Inflammatory macrophage treated with lipopolysaccharide for 4 hours (primary cell): ENCODE results near the gene SLC38A11.
A peak's percentile ranks its signal among the peaks of the same experiment; 100 is the strongest.
"Not testable (repeated sequence)": the region's sequence is repeated elsewhere in the genome, so short reads cannot be mapped to it uniquely, and the experiment has no call there.

ENCODE experiments used
- DNase-seq: peaks from one replicate; pipeline ENCODE4 v3.0.0-alpha.2; 2020

SLC38A11 gene, protein sequence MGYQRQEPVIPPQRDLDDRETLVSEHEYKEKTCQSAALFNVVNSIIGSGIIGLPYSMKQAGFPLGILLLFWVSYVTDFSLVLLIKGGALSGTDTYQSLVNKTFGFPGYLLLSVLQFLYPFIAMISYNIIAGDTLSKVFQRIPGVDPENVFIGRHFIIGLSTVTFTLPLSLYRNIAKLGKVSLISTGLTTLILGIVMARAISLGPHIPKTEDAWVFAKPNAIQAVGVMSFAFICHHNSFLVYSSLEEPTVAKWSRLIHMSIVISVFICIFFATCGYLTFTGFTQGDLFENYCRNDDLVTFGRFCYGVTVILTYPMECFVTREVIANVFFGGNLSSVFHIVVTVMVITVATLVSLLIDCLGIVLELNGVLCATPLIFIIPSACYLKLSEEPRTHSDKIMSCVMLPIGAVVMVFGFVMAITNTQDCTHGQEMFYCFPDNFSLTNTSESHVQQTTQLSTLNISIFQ

GRCh38 chr2:164954954-164955701 is at the start of gene SLC38A11:
SLC38A11 (minus strand) TSS chr2:164955525; CDS start chr2:164955247, 278 bp downstream.
- DNase-seq = no peak

- DNase-seq = no peak
These were observed 48.3 kb upstream of the SLC38A11 start for GRCh38 chr2:165003443-165004130.

DNA sequence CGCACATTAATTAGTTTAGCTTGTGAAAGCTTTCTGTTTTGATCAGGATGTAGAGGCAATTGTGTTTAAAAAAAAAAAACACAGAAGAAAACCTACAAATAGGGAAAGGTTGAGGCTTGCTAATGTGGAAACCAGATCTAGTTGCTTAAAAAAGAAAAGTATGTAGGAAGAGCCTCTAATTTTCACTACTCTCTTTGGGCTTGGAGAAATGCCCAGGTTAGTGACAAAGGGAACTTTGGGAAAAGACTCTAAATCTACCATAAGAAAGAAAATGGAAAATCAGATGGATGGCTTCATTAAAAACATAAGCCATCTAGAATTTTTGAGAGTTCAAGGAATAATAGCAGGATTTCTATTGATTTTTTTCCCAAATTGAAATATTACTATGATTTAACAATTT is 47.3 kb upstream of the SLC38A11 start:
- DNase-seq = no peak

DNA sequence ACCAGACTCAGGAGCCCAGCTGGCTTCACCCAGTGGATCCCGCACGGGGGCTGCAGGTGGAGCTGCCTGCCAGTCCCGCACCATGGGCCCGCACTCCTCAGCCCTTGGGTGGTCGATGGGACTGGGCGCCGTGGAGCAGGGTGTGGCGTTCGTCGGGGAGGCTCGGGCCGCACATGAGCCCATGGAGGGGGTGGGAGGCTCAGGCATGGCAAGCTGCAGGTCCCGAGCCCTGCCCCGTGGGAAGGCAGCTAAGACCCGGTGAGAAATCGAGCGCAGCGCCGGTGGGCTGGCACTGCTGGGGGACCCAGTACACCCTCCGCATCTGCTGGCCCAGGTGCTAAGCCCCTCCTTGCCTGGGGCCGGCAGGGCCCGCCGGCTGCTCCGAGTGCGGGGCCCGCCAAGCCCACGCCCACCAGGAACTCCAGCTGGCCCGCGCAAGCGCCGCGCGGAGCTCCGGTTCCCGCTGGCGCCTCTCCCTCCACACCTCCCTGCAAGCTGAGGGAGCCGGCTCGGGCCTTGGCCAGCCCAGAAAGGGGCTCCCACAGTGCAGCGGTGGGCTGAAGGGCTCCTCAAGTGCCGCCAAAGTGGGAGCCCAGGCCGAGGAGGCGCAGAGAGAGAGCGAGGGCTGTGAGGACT is 39.5 kb upstream of the SLC38A11 start:
- not testable (repeated sequence) for DNase-seq

- DNase-seq = no peak
These were observed 38.1 kb upstream of the SLC38A11 start for GRCh38 chr2:164993287-164994016.

DNA sequence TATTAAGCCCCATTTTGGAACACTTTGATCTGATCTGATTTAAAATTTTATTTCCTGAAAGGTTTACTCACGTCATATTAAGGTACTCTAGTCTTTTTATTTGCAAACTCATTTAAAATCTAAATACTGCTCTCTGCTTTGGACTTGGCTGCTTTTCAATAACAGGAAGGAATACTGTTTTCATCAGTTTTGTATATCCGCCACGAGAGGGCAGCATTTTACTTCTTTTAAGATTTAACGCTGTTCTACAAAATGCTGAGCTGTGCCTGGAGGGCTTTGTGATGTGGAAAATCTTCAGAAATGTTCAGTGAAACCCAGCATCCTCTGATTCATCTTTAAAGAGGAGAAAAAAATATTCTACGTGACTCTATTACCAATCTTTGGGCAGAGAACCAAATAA is 37.5 kb upstream of the SLC38A11 start:
- peak; percentile 63 for DNase-seq

DNA sequence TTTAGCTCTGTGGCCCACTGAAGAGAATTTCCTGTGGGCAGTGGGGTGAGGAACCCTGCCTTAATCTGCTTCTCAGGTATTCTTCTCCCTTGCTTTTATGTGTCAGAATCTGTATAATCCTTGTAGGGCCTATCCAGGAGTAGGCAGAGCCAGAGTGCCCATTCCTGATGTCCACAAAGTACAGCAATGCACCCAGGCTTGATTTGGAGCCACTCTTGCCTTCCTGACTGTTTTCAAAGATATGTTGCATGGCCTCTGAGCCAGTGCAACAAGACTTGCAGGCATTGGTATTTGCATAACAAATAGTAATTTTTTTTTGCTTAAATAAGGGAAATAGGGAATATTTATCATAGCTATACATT is 36.7 kb upstream of the SLC38A11 start:
- not testable (repeated sequence) for DNase-seq

- not testable (repeated sequence) for DNase-seq
These were observed 36.2 kb upstream of the SLC38A11 start for GRCh38 chr2:164991361-164992092.

DNA sequence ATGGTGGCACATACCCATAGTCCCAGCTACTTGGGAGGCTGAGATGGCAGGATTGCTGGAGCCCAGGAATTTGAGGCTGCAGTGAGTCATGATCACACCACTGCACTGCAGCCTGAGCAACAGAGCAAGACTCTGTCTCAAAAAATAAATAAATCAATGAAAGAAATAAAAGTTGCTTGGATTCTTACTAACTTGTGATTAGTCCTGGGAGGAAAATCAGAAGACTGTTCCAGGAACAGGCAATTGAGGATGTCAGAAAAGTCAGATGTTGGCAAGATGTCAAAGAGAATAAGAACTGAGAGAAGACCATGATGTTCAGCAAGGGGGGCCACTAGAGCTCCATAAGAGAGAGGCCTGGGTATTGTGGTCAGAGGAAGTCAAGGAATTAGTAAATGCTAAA is 35.6 kb upstream of the SLC38A11 start:
- not testable (repeated sequence) for DNase-seq

DNA sequence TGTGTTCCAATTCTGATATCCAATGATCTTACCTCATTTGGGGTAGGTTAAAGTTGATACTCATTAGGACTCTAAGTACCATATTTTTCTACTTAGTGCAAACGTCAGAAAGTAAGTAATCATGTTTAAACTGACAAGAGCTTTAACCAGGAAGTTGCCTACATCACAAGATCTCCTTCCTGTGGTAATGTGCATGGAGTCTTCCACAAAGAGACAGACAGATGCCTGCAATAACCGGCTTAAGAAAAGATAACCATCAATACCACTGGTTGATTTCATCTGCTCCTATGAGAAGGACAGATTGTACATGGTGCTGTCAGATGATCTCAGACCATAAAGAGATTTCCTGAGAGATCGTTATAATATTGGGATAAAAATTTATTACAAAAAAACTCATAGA is 33.5 kb upstream of the SLC38A11 start:
- not testable (repeated sequence) for DNase-seq

DNA sequence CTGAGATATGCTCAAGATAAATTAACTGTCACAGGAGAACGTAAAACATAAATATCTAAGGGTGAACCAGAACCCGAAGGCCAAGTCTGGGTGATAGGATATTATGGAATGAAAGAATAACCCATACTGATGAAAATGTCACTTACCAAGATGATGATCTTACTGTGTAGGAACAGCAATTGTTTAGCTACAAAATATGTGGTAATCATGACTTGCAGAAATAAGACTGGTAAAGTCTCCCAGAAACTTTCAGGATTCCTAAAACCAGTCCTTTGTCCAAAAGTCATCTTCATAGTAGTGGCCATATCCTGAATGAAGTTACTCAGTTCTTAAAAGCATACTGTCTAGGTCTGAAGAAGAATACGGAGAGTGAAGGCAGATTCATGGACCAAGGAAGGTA is 30.7 kb upstream of the SLC38A11 start:
- DNase-seq = not testable (repeated sequence)

GRCh38 chr2:164984428-164984827 is 29.1 kb upstream of the SLC38A11 start:
- DNase-seq = no peak

DNA sequence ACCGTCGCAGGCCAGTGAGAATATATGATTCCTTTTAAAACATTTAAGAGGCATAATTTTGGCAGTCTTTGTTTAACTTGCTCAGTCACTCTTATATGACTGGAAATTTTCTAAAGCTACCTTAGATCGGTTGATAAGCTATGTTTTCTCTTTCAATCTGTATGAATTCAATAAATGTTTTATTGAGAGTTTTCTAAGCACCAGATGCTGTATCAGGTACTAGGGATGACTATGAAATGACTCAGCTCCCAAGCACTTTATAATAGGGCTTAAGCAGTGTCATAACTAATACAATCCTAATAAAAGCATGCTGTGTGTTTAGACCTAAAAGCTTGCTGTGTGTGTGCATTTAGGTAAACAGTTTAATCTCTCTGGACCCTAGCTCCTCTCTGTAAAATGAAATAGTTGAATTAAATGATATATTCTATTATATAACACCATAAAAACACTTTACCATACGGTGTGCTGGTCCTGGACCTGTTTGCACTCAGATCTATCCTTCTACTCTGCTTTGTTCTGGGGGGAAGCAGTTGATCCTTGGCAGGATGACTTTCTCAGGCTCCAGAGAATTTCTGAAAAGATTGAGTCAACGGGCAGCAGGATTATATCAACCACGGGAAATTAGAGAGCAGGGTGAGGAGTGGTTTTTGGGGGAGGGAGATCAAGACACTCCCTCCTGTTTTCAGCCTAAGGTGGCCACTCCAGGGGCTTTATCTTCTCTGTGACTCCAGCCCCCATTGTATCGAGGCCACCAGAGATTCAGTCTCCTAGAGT is 26.1 kb upstream of the SLC38A11 start:
- DNase-seq = no peak

DNA sequence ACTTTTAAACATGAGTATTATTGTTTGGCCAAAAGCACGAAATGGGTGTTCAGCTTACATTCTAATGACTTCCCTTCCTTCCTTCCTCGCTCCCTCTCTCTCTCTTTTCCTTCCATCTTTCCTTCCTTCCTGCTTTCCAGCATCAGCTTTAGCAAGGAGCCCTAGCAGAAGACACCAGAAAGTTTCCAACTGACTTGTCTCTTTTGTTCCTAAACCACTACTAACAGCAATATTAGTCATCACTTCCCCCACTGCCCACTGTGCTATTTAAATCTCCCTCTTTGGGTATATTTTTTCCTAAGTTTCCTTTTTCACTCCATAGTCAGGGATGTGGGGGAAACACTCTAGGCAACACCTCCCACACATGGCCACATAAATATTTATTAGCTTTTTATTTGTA is 25.4 kb upstream of the SLC38A11 start:
- DNase-seq = not testable (repeated sequence)

DNA sequence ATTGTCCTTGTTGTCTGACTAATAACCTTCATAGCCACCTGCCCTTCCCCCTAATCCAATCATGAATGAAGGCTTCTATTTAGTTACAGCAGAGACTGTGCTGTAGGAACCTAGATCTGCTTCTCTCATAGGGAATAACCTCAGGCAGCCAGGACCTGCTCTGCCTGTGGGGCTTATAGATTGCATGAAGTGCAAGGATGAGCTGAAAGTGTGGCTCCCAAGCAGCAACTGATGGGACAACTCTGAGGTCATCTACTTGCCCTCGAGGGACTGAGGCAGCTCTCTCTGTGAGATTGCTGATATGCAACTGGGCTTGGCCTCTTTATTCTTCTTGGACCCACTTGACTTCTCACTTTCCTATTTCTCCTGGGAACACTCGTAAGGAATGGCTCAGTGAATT is 23.8 kb upstream of the SLC38A11 start:
- no peak for DNase-seq

DNA sequence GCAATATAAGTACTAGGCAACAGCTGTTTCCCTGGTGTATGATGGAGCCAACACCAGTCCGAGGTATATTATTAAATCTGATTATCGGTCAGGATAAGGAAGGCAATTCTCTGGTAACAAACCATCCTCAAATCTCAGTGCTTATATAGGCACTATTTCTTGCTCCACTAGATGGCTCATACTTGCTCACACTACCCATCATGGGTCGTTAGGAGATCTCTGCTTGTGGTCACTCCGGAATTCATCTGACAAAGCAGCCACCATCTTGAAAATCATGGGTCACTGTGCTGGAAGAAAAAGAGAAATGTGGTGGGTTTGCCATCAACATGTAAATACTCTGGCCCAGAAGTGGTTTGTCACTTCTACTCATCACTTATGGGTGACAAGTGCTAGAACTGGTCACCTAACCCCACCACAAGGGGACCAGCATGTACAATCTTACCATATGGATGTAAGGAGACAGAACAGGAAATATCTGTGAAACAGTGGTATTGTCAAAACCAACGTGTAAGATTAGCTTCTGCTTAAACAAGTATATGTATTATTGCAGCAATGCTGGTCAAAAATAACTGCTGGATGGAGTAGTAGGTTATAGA is 21.6 kb upstream of the SLC38A11 start:
- not testable (repeated sequence) for DNase-seq

GRCh38 chr2:164976301-164976700 is 21.0 kb upstream of the SLC38A11 start:
- DNase-seq = no peak

GRCh38 chr2:164975891-164976290 is 20.6 kb upstream of the SLC38A11 start:
- DNase-seq = peak; percentile 49

DNA sequence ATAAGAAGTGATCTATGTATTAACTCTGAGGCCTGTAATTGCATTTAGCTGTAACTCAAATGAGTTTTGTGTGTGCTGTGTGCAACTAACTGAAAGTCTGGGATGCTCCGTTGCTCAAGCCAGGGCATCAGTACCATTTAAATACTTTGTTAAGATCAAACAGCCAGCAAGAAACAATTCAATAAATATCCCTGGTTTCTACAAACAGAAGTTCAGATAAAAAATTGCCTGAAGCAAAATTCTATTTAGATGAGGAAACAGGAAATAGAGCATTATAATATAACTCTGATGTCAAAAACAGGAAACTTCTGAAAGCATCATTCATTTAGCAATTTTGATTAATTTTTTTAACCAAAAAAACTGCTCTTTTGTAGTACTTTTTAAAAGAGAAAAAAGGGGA is 18.9 kb upstream of the SLC38A11 start:
- DNase-seq = no peak

DNA sequence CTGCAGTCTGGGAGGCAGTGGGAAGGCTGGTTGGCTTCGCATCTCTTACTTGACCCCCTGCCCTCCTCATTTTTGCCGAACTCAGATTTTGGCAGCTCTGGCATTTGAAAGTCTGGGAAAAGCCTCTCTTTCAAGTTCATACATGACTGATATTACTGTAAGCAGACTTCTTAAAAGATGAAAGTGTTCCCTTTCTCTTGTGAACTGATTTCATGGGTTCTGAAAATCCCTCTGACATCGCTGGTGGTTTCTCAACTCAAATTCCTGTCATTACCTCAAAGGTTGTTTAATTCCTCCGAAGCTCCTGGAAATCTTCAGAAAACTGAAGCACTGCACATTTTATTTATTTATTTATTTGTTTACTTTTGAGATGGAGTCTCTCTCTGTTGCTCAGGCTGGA is 16.9 kb upstream of the SLC38A11 start:
- no peak for DNase-seq
